ENCODE results near the gene MYOF.
A peak's percentile ranks its signal among the peaks of the same experiment; 100 is the strongest.
"Not testable (repeated sequence)": the region's sequence is repeated elsewhere in the genome, so short reads cannot be mapped to it uniquely, and the experiment has no call there.

The MYOF gene

DNA sequence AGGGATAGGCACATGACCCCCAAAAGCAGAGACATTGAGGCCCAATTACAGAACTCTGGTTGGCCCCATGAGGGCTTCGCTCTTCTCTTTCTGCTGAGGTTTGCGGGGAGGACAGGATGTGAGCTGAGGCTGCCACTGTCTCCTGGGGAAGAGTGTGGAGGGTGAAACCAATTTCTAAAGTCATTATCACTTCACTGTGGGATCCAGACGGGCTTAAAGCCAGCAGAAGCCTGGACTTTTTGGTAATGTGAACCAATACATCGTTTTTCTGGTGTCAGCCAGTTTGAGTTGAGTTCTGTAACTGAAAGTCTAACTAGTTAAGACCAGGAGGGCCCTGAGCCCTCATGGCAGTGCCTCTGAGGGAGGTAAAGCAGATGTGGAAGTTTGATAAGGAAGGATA lies 163.0 kb downstream of the MYOF start:
- H3K27me3 Mint-ChIP-seq = peaks cover 6% of the 10 kb centered on the region
- no peaks in the 10 kb centered on the region for H3K4me1 Mint-ChIP-seq
- H3K4me3 Mint-ChIP-seq = no peak overlapping the region
- H3K9me3 Mint-ChIP-seq = no peaks in the 10 kb centered on the region
- DNase-seq = no peak
- H3K27ac Mint-ChIP-seq = no peak overlapping the region
- no peak for ATAC-seq
- H3K36me3 Mint-ChIP-seq (ENCODE audit: low read depth) = peaks cover 5% of the 10 kb centered on the region

DNA sequence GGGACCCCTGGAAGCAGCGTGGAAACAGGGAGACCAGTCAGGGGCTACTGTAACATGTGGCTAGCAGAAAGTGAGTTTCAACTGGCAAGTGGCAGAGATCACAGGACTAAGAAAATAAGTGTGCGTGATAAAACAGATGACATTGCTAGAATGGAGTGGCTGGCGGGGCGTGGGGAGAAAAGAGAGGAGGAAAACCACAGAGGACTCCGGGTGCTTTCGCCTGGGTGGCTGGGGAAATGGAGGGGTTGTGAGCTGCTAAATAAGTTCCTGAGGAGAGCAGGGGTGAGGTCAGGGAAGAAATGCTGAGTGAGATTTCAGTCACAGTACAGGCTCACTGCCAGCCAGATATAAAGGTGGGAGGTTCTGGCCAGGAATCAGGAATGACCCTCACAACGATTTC lies 166.9 kb downstream of the MYOF start:
- Mint-ChIP-seq H3K36me3 (ENCODE audit: low read depth) (peaks cover 7% of the 10 kb centered on the region), H3K4me1 (no peaks in the 10 kb centered on the region), H3K4me3 (no peak overlapping the region), H3K27me3 (peaks cover 6% of the 10 kb centered on the region), H3K27ac (no peak overlapping the region), H3K9me3 (no peaks in the 10 kb centered on the region)
- ATAC-seq (no peak), DNase-seq (no peak)

- H3K27ac Mint-ChIP-seq; H3K36me3 Mint-ChIP-seq (ENCODE audit: low read depth); H3K4me3 Mint-ChIP-seq: not testable (repeated sequence)
Measured at GRCh38 chr10:93314656-93315055, 167.5 kb downstream of the MYOF start.

GRCh38 chr10:93313798-93314197 lies 168.3 kb downstream of the MYOF start:
- Mint-ChIP-seq H3K36me3 (ENCODE audit: low read depth) (peaks cover 7% of the 10 kb centered on the region), H3K27me3 (peaks cover 6% of the 10 kb centered on the region), H3K27ac (no peak overlapping the region), H3K4me1 (no peaks in the 10 kb centered on the region), H3K4me3 (no peak overlapping the region), H3K9me3 (no peaks in the 10 kb centered on the region)
- DNase-seq = no peak
- no peak for ATAC-seq

More at GRCh38 chr10:93314656-93315055, 167.5 kb downstream of the MYOF start:
- not testable (repeated sequence) for DNase-seq, ATAC-seq, H3K9me3 Mint-ChIP-seq, H3K27me3 Mint-ChIP-seq, H3K4me1 Mint-ChIP-seq

DNA sequence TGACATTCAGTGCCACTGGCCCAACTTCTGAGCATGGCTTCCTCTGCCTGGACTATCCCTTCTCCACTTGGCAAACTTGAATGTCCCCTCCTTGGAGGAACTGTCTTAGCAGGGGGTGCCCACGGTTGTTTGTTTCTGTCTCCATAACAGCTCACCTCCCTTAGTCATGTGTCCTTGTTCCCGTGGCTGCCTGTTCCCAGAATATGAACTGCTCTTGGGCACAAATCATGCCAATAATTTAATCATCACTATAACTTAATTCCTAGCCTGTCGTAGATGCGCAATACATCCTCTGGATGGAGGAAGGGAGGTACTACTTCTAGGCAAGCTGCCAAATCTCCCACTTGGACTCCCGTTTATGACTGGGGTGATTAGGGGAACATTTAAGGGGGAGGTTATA lies 173.1 kb downstream of the MYOF start:
- peaks cover 5% of the 10 kb centered on the region for H3K36me3 Mint-ChIP-seq (ENCODE audit: low read depth)

GRCh38 chr10:93305122-93305521 lies 177.0 kb downstream of the MYOF start:
- Mint-ChIP-seq H3K4me3 (no peak overlapping the region), H3K36me3 (ENCODE audit: low read depth) (peaks cover 3% of the 10 kb centered on the region)
- DNase-seq = no peak

More for the DNA sequence above, 173.1 kb downstream of the MYOF start:
- H3K27me3 Mint-ChIP-seq = no peaks in the 10 kb centered on the region
- DNase-seq = no peak
- no peak overlapping the region for H3K4me3 Mint-ChIP-seq
- no peak overlapping the region for H3K27ac Mint-ChIP-seq
- no peaks in the 10 kb centered on the region for H3K9me3 Mint-ChIP-seq
- H3K4me1 Mint-ChIP-seq = no peaks in the 10 kb centered on the region
- ATAC-seq = no peak

GRCh38 chr10:93300981-93301380 lies 181.2 kb downstream of the MYOF start:
- Mint-ChIP-seq H3K4me1 (no peaks in the 10 kb centered on the region), H3K27me3 (peaks cover 2% of the 10 kb centered on the region), H3K9me3 (no peaks in the 10 kb centered on the region), H3K4me3 (no peak overlapping the region), H3K27ac (no peak overlapping the region), H3K36me3 (ENCODE audit: low read depth) (peaks cover 3% of the 10 kb centered on the region)
- DNase-seq = no peak
- no peak for ATAC-seq

More at GRCh38 chr10:93305122-93305521, 177.0 kb downstream of the MYOF start:
- Mint-ChIP-seq H3K27me3 (peaks cover 2% of the 10 kb centered on the region), H3K9me3 (no peaks in the 10 kb centered on the region), H3K27ac (no peak overlapping the region), H3K4me1 (no peaks in the 10 kb centered on the region)
- ATAC-seq = no peak

GRCh38 chr10:93300288-93300917 lies 181.7 kb downstream of the MYOF start:
- Mint-ChIP-seq H3K4me3 (no peak overlapping the region), H3K36me3 (ENCODE audit: low read depth) (peaks cover 3% of the 10 kb centered on the region), H3K27ac (no peak overlapping the region), H3K9me3 (no peaks in the 10 kb centered on the region), H3K4me1 (no peaks in the 10 kb centered on the region), H3K27me3 (peaks cover 2% of the 10 kb centered on the region)
- no peak for ATAC-seq
- DNase-seq = no peak

DNA sequence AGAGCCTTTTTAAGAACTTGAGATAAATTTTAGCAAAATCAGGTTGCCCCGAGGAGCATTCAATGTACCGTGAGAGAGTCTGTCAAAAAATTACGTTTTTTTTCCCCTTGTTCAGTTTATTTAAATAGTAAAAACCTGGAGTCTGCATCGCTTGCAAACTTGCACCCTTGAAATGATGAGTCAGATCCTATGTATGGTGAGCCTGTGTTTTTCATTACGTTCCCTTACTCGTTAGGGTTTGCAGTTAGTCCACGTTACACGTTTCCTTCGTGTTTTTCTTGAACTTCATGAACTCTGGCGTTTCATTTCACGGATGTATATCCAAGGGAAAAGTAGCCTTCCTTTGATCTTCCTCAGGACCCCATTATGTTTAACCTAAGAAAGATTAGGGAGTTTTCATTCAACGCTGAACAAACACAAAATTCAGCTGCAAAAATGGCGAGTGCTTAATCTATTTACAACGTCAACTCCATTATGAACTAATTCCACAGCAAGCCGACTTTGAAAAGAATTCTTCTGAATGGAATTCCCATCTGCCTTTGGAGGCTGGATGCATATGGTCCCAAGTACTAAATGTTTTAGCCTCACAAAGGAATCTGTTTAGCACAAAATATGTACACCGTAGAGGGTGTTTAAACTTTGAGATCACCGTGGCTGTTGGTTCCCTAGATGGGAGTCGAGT lies 182.4 kb downstream of the MYOF start:
- Mint-ChIP-seq H3K9me3 (no peaks in the 10 kb centered on the region), H3K4me1 (no peaks in the 10 kb centered on the region), H3K27me3 (peaks cover 2% of the 10 kb centered on the region), H3K4me3 (no peak overlapping the region), H3K36me3 (ENCODE audit: low read depth) (no peaks in the 10 kb centered on the region), H3K27ac (no peak overlapping the region)
- DNase-seq = no peak
- ATAC-seq = no peak

DNA sequence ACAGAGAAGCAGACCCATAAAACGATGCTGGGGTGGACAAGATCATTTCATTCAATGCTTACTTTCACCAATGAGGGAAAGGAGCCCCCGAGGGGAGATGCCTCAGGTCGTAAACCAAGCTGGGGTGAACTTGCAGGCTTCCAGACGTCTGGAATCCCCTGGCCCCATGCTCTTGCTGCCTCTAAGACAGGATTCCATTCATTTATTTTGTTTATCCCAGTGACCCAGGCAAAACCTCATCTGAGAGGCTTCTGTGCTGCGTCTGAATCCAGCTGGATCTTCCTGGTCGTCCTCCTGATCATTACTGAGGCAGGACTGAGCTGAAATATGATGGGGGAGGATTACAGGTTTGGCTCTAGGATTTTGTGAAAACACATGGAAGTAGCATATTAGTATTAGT lies 182.9 kb downstream of the MYOF start:
- Mint-ChIP-seq H3K27ac (no peak overlapping the region), H3K4me1 (no peaks in the 10 kb centered on the region), H3K27me3 (peaks cover 2% of the 10 kb centered on the region), H3K9me3 (no peaks in the 10 kb centered on the region), H3K36me3 (ENCODE audit: low read depth) (no peaks in the 10 kb centered on the region), H3K4me3 (no peak overlapping the region)
- ATAC-seq = no peak
- no peak for DNase-seq

DNA sequence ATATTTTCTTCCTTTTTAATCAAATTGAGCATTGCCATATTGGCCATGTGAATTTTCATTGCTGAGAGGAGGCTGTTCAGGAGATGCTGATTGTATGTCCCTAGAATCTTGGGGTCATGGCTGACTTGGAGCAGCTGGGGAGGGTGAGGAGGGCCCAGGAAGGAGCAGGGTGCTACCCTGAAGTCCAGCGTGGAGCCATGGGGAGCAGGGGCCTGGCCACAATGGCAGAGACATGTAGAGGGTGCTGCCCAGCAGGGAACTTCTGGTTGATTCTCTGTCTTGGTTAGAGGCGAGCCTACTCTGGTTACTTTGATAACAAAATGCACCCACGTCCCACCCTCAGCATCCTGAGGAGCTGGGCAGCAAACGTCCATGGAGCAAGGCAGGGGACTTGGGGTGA lies 186.0 kb downstream of the MYOF start:
- peaks cover 4% of the 10 kb centered on the region for H3K4me1 Mint-ChIP-seq
- no peaks in the 10 kb centered on the region for H3K36me3 Mint-ChIP-seq (ENCODE audit: low read depth)
- no peak overlapping the region for H3K27ac Mint-ChIP-seq
- H3K27me3 Mint-ChIP-seq = peaks cover 2% of the 10 kb centered on the region
- H3K9me3 Mint-ChIP-seq = no peaks in the 10 kb centered on the region
- ATAC-seq = no peak
- no peak overlapping the region for H3K4me3 Mint-ChIP-seq
- no peak for DNase-seq

- peak; percentile 52 for ATAC-seq
- DNase-seq = no peak
- no peak overlapping the region for H3K4me3 Mint-ChIP-seq
- no peaks in the 10 kb centered on the region for H3K9me3 Mint-ChIP-seq
- H3K36me3 Mint-ChIP-seq (ENCODE audit: low read depth) = no peaks in the 10 kb centered on the region
- H3K4me1 Mint-ChIP-seq = peaks cover 4% of the 10 kb centered on the region
- no peaks in the 10 kb centered on the region for H3K27me3 Mint-ChIP-seq
- H3K27ac Mint-ChIP-seq = no peak overlapping the region
Measured at GRCh38 chr10:93293999-93294398, 188.1 kb downstream of the MYOF start.

DNA sequence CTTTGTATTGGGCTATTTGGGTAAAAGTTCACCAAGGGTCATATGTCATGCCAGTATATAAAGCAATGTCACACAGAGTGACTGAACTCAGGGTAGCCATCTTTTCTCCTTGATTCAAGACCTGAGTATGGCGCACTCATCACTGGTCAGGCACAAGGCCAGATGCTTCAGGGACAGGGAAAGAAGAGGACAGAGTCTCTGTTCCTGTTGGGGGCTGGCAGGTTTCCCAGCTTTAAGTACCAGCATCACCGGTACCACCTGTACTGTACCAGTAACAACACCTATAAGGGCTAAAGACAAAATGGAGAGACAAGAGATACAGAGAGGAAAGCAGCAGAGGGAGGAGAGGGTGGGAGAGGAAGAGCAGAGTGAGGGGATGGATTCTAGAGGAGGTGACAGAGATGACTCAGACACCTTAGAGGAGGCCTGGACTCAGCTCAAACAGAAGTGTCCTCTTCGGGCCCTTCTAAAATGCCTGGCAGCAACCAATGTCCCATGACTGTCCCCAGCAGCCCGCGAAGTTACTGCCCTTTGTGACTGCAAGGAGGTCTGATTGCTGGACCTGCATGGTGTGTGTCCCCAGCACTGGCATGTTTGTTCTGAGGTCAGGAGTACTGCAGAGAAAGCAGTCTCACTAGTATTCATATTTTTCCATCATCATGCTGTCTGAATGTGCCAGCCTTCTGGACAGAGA lies 191.3 kb downstream of the MYOF start:
- no peak overlapping the region for H3K4me3 Mint-ChIP-seq
- H3K27me3 Mint-ChIP-seq = peaks cover 3% of the 10 kb centered on the region
- no peaks in the 10 kb centered on the region for H3K36me3 Mint-ChIP-seq (ENCODE audit: low read depth)
- no peak overlapping the region for H3K27ac Mint-ChIP-seq
- H3K9me3 Mint-ChIP-seq = no peaks in the 10 kb centered on the region
- ATAC-seq (no peak), DNase-seq (no peak)
- peaks cover 4% of the 10 kb centered on the region for H3K4me1 Mint-ChIP-seq

DNA sequence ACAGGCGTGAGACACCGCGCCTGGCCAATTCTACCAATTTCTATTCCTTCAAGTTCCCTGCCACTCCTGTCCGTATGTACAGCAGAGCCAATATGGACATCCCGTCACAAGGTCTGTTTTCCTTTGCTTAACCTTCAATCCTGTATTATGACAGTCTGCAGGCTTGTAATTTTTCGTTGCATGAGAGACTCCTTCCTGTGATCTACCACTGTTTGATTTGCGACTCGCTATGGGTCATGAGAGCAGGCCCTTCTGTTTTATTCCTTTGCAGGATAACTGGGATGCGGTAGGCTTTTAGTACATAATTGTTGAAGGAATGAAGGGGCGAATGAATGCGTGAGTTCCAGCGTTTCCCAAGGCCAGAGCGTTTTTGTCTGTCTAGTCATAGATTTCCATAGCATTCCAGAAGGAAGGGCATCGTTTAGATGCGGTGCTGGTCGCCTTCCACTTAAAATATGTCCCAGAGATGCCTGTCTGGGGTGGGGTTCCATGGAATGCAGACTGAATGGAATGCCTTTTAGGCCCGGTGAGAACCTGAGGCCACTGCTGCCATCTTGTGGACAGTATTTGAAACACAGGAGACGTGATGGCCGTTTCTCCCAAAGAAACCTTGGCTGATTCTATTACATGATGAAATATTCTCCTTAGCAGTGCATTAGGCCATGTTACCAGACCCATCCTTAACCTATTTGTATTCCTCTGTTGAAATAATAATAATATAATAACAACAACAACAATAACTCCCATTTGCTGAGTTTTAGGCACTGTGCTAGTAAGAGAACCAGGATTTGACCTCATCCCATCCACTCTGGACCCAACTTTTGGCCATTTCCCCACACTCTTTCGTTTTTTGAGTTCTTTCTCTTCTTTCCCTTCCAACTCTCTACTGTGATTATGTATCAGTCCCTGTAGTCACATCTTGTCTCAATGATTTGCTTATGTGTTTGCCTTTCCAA lies 193.2 kb downstream of the MYOF start:
- peaks cover 2% of the 10 kb centered on the region for H3K4me1 Mint-ChIP-seq
- no peaks in the 10 kb centered on the region for H3K9me3 Mint-ChIP-seq
- H3K27me3 Mint-ChIP-seq = peaks cover 3% of the 10 kb centered on the region
- no peak overlapping the region for H3K27ac Mint-ChIP-seq
- no peak overlapping the region for H3K4me3 Mint-ChIP-seq
- ATAC-seq (no peak), DNase-seq (peak; percentile 53)
- H3K36me3 Mint-ChIP-seq (ENCODE audit: low read depth) = no peaks in the 10 kb centered on the region
